IPS-18c (cell line): Measurements from ENCODE around the gene CD177.
"Not testable (repeated sequence)": the region's sequence is repeated elsewhere in the genome, so short reads cannot be mapped to it uniquely, and the experiment has no call there.

Source experiments
- H3K4me3 ChIP-seq: 2 replicates; pipeline ENCODE4 v1.7.0; 2013; ENCODE audit warnings: low read depth, mild to moderate bottlenecking, low read length, moderate library complexity; ENCODE audit not compliant: insufficient read depth
- H3K9me3 ChIP-seq: one replicate; pipeline ENCODE4 v1.6.1; 2013; ENCODE audit warnings: mild to moderate bottlenecking, low read length, moderate library complexity; ENCODE audit not compliant: control insufficient read depth, insufficient read depth

The CD177 gene

GRCh38 chr19:43362745-43363144, 9.3 kb downstream of the CD177 start:
- H3K9me3 ChIP-seq, result no peaks in the 10 kb centered on the region
- H3K4me3 ChIP-seq, result no peak overlapping the region

GRCh38 chr19:43365677-43366076, 12.2 kb downstream of the CD177 start:
- H3K4me3 ChIP-seq, H3K9me3 ChIP-seq: not testable (repeated sequence)

DNA sequence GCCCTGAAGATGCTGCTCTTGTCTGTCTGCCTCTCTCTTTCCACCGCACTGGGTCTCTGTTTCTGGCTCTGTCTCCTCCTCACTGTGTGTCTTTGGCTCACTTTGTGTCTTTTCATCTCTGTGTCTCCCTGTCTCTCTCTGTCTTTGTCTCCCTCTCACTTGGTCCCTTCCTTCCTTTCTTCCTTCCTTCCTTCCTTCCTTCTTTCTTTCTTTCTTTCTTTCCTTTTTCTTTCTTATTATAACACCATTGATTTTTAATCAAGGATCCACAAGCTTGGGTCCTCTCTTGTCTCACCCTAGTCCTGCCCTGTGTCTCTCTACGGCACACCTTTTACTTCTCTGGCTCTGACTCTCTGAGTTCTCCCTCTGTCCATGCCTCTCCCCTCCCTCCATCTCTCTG, 14.3 kb downstream of the CD177 start:
- no peaks in the 10 kb centered on the region for H3K9me3 ChIP-seq
- H3K4me3 ChIP-seq, result no peak overlapping the region

DNA sequence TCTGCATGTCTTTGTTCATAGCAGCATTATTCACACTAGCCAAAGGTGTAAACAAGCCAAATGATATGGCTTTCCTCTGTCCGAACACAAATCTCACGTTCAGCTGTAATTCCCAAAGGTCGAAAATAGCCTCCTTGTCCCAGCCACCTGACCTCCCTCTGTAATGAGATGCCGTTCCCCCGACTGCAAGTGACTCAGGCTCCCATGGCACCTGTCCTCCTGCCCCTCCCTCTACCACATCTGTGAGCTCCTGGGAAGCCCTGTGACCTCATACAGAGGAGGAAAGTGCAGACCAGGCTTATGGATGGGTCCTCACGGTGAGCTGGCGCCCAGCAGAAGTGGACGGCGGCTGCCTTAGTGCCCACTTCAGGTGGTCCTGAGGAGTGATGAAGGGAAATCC, 15.4 kb downstream of the CD177 start:
- H3K9me3 ChIP-seq, H3K4me3 ChIP-seq: not testable (repeated sequence)

- no peak overlapping the region for H3K4me3 ChIP-seq
- no peaks in the 10 kb centered on the region for H3K9me3 ChIP-seq
These were observed 18.4 kb downstream of the CD177 start for GRCh38 chr19:43371909-43372308.

DNA sequence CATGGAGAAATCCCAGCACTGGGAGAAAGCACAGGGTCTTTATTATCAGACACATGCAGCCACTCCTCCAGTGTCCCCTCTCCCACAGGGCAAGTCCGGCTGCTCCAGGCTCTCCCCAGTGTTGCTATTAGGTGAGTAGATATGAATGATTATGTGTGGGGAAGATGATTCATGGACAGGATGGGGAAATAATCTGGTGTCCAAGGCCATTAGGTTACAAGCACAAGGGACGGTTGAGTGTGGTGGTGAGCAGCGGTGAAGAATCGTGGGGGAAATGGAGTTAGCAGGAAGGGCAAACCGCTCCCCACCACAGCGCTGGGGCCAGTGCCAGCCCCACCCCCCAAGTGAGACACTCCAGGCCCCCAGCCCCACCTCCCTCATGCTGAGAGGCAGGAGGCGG, 19.0 kb downstream of the CD177 start:
- no peaks in the 10 kb centered on the region for H3K9me3 ChIP-seq
- H3K4me3 ChIP-seq, result no peak overlapping the region

- not testable (repeated sequence) for H3K4me3 ChIP-seq, H3K9me3 ChIP-seq
These were observed 24.1 kb downstream of the CD177 start for GRCh38 chr19:43377624-43378023.

DNA sequence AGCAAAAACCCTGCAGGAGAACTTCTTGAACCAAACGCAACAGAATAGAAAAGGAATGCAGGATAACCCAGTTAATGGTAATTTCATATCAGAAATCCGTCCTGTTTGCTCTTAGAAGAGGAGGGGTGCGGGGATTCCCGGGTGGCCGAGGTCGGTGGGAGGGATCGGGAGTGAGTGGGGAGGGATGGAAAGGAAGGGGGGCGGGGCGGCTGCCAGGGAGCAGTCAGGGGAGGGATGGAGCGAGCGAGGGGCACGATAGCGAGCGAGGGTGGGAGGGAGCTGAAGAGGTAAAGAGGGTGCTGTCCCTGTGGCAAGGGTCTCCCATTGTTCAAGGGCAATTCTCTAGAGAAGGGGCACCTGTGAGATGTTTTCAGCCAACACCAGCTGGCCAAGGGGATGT, 26.5 kb downstream of the CD177 start:
- Histone ChIP-seq H3K9me3 (peaks cover 2% of the 10 kb centered on the region), H3K4me3 (no peak overlapping the region)

DNA sequence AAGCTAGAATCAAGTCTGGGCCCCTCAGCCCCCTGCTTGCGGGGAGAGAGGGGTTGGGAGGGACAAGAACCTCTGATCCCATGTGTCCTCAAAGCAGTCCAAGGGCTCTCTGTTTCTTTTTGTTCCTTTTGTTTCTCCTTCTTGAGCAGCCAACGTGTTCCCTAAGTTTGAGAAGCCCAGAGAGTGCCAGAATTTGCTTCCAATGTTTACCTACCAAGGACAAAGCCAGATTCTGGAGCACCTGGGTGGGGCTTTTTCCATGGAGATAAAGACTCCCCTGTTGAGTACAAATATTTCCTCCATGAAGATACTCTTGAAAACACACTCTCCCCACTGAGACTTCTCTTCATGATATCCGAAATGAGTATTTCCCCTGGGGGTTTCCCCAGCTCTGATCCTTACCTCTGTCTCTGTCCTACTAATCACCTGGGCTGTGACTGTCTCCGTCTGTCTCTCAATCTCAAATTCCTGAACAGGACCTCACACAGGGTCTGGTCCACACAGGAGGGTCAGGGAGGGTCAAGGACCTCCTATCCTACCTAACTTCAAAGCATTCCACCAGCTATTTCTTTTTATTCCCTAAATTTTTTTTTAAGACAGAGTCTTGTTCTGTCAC, 27.4 kb downstream of the CD177 start:
- Histone ChIP-seq H3K4me3 (no peak overlapping the region), H3K9me3 (peaks cover 2% of the 10 kb centered on the region)

DNA sequence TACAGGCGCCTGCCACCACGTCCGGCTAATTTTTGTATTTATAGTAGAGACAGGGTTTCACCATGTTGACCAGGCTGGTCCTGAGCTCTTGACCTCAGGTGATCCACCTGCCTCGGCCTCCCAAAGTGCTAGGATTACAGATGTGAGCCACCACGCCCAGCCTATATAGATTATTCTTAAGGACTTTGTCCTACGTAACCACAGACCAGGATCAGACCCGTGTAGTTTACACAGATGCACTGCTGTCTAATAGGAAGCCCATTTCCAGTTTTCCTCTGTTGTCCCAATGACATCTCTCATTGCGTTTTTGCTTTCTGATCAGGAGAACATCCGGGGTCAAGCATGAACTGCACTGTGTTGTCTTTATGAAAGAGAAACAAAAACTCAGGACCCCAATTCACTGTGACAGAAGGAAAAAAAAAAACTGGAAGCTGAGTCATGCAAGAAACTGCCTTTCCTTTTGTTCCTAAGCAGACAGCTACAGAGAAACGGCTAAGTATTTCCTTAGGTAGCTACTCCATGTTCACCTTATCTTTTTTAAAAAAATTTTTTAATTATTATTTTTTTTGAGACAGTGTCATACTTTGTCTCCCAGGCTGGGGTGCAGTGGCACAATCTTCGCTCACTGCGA, 29.2 kb downstream of the CD177 start:
- not testable (repeated sequence) for H3K9me3 ChIP-seq, H3K4me3 ChIP-seq

DNA sequence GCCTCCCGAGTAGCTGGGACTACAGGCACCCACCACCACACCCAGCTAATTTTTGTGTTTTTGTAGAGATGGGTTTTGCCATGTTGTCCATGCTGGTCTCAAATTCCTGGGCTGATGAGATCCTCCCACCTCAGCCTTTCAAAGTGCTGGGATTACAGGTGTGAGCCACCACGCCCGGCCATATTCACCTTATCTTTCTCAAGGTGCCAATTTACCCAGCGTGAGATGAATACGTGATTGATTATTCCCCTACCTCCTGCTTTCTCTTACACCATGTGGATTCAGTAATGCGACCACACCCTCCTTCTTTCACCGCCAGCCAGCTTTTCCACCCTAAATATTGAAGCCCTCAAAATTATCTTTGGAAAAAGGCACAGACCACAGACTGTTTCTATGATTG, 29.8 kb downstream of the CD177 start:
- not testable (repeated sequence) for H3K4me3 ChIP-seq, H3K9me3 ChIP-seq

- H3K4me3 ChIP-seq, result not testable (repeated sequence)
These were observed 30.3 kb downstream of the CD177 start for GRCh38 chr19:43383759-43384158.

GRCh38 chr19:43390903-43391551, 37.5 kb downstream of the CD177 start:
- not testable (repeated sequence) for H3K9me3 ChIP-seq, H3K4me3 ChIP-seq

More at GRCh38 chr19:43383759-43384158, 30.3 kb downstream of the CD177 start:
- not testable (repeated sequence) for H3K9me3 ChIP-seq

DNA sequence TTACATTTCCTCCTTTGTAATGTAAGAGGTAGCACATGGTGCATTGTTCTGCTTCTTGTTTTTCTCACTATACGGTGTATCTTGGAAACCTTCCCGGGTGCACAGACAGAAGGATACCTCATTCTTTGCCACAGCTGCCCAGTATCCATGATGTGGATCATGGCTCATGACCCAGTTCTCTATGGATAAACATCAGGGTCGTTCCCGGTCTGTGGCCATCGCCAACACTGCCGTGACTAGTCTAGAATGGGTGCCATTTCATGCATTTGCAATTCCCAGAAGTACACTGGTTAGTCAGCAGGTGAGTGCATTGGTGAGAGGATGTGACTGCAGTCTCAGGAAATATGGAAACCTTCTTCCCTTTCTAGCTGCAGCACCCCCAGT, 38.1 kb downstream of the CD177 start:
- not testable (repeated sequence) for H3K9me3 ChIP-seq

GRCh38 chr19:43393501-43393900, 40.0 kb downstream of the CD177 start:
- not testable (repeated sequence) for H3K4me3 ChIP-seq, H3K9me3 ChIP-seq

More for the DNA sequence above, 38.1 kb downstream of the CD177 start:
- H3K4me3 ChIP-seq, result not testable (repeated sequence)

DNA sequence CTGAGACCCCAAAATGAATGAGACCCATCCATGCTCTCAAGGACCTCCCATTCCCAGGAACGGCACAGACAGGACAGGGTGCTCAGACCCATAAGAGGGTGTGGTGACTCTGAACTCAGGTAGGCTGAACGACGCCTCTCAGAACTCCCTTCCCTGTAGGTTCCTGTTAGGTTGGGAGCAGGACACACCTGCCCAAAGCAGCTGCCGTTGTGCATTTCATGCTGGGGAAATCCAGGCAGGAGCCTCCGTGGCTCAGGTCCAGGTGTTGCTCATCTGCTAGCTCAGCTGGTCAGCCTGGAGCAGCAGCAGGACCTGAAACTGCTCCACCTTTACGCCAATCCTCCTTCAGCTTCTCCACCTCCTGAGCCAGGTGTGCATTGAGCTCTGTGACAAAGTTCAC, 42.1 kb downstream of the CD177 start:
- no peaks in the 10 kb centered on the region for H3K9me3 ChIP-seq

GRCh38 chr19:43406297-43406696, 52.8 kb downstream of the CD177 start:
- no peak overlapping the region for H3K4me3 ChIP-seq

More for the DNA sequence above, 42.1 kb downstream of the CD177 start:
- H3K4me3 ChIP-seq, result no peak overlapping the region

GRCh38 chr19:43407416-43408005, 54.0 kb downstream of the CD177 start:
- H3K4me3 ChIP-seq, result no peak overlapping the region
- H3K9me3 ChIP-seq, result no peaks in the 10 kb centered on the region

More at GRCh38 chr19:43406297-43406696, 52.8 kb downstream of the CD177 start:
- no peaks in the 10 kb centered on the region for H3K9me3 ChIP-seq
